CD14-positive monocyte (primary cell): ENCODE results near the gene PRLR. TPM values are rescaled to one million over a fixed set of nuclear protein-coding genes. Genes with fewer than 3 reads are reported as not detected.

Source experiments
- DNase-seq, 3 donors: peaks; one replicate each; pipeline ENCODE4 v3.0.0-alpha.2; 2011 to 2022
- H2AFZ ChIP-seq: 2 replicates; pipeline ENCODE4 v1.6.0; 2012; ENCODE audit warnings: mild to moderate bottlenecking, low read depth, low read length, inconsistent platforms; ENCODE audit not compliant: insufficient read depth, poor library complexity, severe bottlenecking
- H3K27ac ChIP-seq, 2 donors: 1 replicate in 1 of 2; 2 replicates in 1 of 2; pipeline ENCODE4 v1.5.1; 2012 to 2013; ENCODE audit warnings: low read length in 2 of 2, control low read depth in 1 of 2, inconsistent platforms in 1 of 2, low read depth in 1 of 2, mild to moderate bottlenecking in 1 of 2
- H3K27me3 ChIP-seq, 2 donors: one replicate each; pipeline versions ENCODE4 v1.6.0 to v1.6.1; 2011 to 2013; ENCODE audit warnings: low read length in 2 of 2; ENCODE audit not compliant: control insufficient read depth in 2 of 2, insufficient read depth in 2 of 2
- H3K36me3 ChIP-seq, 2 donors: replicated peaks in 1 of 2; 1 replicate in 1 of 2; 2 replicates in 1 of 2; pipeline versions ENCODE4 v1.5.1 to v1.6.1; 2012 to 2013; ENCODE audit warnings: low read length in 2 of 2, control low read depth in 1 of 2, inconsistent platforms in 1 of 2, mild to moderate bottlenecking in 1 of 2; ENCODE audit not compliant: insufficient read depth in 2 of 2, control insufficient read depth in 1 of 2
- H3K4me1 ChIP-seq, 2 donors: 1 replicate in 1 of 2; 2 replicates in 1 of 2; pipeline versions ENCODE4 v1.5.1 to v1.6.1; 2012 to 2013; ENCODE audit warnings: low read length in 2 of 2, control low read depth in 1 of 2, inconsistent platforms in 1 of 2, mild to moderate bottlenecking in 1 of 2, moderate library complexity in 1 of 2; ENCODE audit not compliant: insufficient read depth in 2 of 2, control insufficient read depth in 1 of 2
- H3K4me2 ChIP-seq: replicated peaks from 2 replicates; pipeline ENCODE3; 2012; ENCODE audit warnings: low read length, moderate library complexity, mild to moderate bottlenecking; ENCODE audit not compliant: poor library complexity, severe bottlenecking; ENCODE audit errors: extremely low read depth
- H3K4me3 ChIP-seq, 3 experiments: fragments of 200-600 bp in 1 of 3; sonication (generic) in 1 of 3; replicated peaks in 1 of 3; 1 replicate in 2 of 3; 2 replicates in 1 of 3; pipeline ENCODE4 v1.5.1; 2011 to 2013; ENCODE audit warnings: low read length in 3 of 3, mild to moderate bottlenecking in 3 of 3, control low read depth in 2 of 3, low read depth in 2 of 3, inconsistent platforms in 1 of 3, moderate library complexity in 1 of 3
- H3K79me2 ChIP-seq: 2 replicates; pipeline ENCODE4 v1.6.0; 2012; ENCODE audit warnings: mild to moderate bottlenecking, control low read depth, inconsistent platforms, low read length, moderate library complexity; ENCODE audit not compliant: insufficient read depth
- H3K9ac ChIP-seq: 2 replicates; pipeline ENCODE4 v1.6.0; 2017; ENCODE audit warnings: low read length, mild to moderate bottlenecking; ENCODE audit not compliant: insufficient read depth, poor library complexity, severe bottlenecking
- H3K9me3 ChIP-seq, 2 donors: replicated peaks in 1 of 2; 1 replicate in 1 of 2; 2 replicates in 1 of 2; pipeline versions ENCODE4 v1.5.1 to v1.6.1; 2012 to 2013; ENCODE audit warnings: low read length in 2 of 2, control low read depth in 1 of 2; ENCODE audit not compliant: control insufficient read depth in 1 of 2, insufficient read depth in 1 of 2
- H4K20me1 ChIP-seq: 2 replicates; pipeline ENCODE4 v1.6.0; 2012; ENCODE audit warnings: mild to moderate bottlenecking, low read length, control low read depth, moderate library complexity; ENCODE audit not compliant: insufficient read depth
- H3K27ac Mint-ChIP-seq, 7 donors: one replicate each; pipeline ENCODE4 v1.8.0; 2020; ENCODE audit warnings: mild to moderate bottlenecking in 7 of 7, mixed read lengths in 7 of 7, moderate library complexity in 6 of 7, inconsistent platforms in 2 of 7
- H3K27me3 Mint-ChIP-seq, 3 donors: one replicate each; pipeline ENCODE4 v1.8.0; 2021 to 2022; ENCODE audit warnings: low read depth in 3 of 3, mild to moderate bottlenecking in 3 of 3, mixed read lengths in 3 of 3, moderate library complexity in 3 of 3, inconsistent platforms in 1 of 3
- H3K36me3 Mint-ChIP-seq, 2 donors: one replicate each; pipeline ENCODE4 v1.8.0; 2020; ENCODE audit warnings: mixed read lengths in 2 of 2, inconsistent platforms in 1 of 2, mild to moderate bottlenecking in 1 of 2
- H3K4me1 Mint-ChIP-seq: one replicate; pipeline ENCODE4 v1.8.0; 2020; ENCODE audit warnings: mild to moderate bottlenecking, mixed read lengths
- H3K4me3 Mint-ChIP-seq, 2 donors: one replicate each; pipeline ENCODE4 v1.8.0; 2020; ENCODE audit warnings: mild to moderate bottlenecking in 2 of 2, mixed read lengths in 2 of 2, moderate library complexity in 1 of 2
- H3K9me3 Mint-ChIP-seq, 7 donors: one replicate each; pipeline ENCODE4 v1.8.0; 2020 to 2022; ENCODE audit warnings: mixed read lengths in 7 of 7, mild to moderate bottlenecking in 6 of 7, moderate library complexity in 6 of 7, inconsistent platforms in 2 of 7
- WGBS: methylation state at CpG from one replicate; pipeline ENCODE4 v1.1.5; 2013; ENCODE audit warnings: missing lambda C conversion rate; ENCODE audit not compliant: insufficient coverage; 5-methylcytosine and 5-hydroxymethylcytosine counted together
- intact Hi-C, 2 donors: fragments of 100-400 bp; cut with micrococcal nuclease; formaldehyde crosslinking; loops; one replicate each; pipeline versions ENCODE4 v1.15.0 to v1.15.1; 2023
- polyA plus RNA-seq, 3 donors: library from polyadenylated mRNA; depleted of rRNA in 1 of 3; unstranded in 2 of 3; stranded (reverse) in 1 of 3; fragments of 300-500 nt in 2 of 3; fragments of >200 nt in 1 of 3; fragmentation: Illumina TruSeq in 2 of 3; gene quantifications; 1 replicate in 2 of 3; 2 replicates in 1 of 3; pipeline ENCODE4 v1.2.3, GENCODE V29; 2012 to 2021
- TF ChIP-seq, protein P1 (sequence below): fragments of 200-600 bp; IDR thresholded peaks from one replicate; pipeline ENCODE4 v1.8.0; 2022; ENCODE audit warnings: antibody characterized with exemption, mild to moderate bottlenecking

Gene PRLR
- polyA plus RNA-seq, 3 donors: 0.12 to 1.7 (median 0.88) TPM

DNA sequence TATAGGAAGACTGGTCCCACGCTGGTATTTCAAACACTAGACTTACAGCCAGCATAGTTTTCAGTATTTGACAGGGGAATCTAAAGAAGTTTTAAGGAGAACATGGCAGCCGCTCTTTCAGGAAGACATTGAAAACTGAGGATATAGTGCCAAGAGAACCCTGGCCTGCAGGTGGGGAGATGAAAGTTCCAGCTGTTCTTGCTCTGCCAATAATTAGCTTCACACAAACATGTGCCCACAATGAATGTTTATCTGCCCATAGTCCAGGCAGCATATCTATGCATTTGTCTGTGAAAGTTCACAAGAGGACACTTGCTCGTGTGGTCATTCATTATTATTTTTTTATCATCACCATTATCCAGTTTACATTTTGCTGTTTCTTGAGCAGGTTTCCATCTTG lies 134.9 kb downstream of the PRLR start:
- no peak overlapping the region for H3K27ac ChIP-seq
- TF ChIP-seq, protein P1, sequence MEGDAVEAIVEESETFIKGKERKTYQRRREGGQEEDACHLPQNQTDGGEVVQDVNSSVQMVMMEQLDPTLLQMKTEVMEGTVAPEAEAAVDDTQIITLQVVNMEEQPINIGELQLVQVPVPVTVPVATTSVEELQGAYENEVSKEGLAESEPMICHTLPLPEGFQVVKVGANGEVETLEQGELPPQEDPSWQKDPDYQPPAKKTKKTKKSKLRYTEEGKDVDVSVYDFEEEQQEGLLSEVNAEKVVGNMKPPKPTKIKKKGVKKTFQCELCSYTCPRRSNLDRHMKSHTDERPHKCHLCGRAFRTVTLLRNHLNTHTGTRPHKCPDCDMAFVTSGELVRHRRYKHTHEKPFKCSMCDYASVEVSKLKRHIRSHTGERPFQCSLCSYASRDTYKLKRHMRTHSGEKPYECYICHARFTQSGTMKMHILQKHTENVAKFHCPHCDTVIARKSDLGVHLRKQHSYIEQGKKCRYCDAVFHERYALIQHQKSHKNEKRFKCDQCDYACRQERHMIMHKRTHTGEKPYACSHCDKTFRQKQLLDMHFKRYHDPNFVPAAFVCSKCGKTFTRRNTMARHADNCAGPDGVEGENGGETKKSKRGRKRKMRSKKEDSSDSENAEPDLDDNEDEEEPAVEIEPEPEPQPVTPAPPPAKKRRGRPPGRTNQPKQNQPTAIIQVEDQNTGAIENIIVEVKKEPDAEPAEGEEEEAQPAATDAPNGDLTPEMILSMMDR: no peak
- Mint-ChIP-seq H3K9me3 (peaks cover 0 to 2% (median 0%) of the 10 kb centered on the region in 7 donors), H3K4me3 (no peak overlapping the region), H3K4me1 (no peaks in the 10 kb centered on the region), H3K27ac (no peak overlapping the region), H3K36me3 (peaks cover 8 to 22% of the 10 kb centered on the region in 2 donors), H3K27me3 (no peaks in the 10 kb centered on the region)
- WGBS: 100% methylated on average over 1 of the region's 3 CpGs
- no peaks in the 10 kb centered on the region for H3K36me3 ChIP-seq
- H3K27me3 ChIP-seq: no peaks in the 10 kb centered on the region
- H3K4me1 ChIP-seq: no peaks in the 10 kb centered on the region
- no peak for DNase-seq
- no peaks in the 10 kb centered on the region for H3K79me2 ChIP-seq
- H3K4me3 ChIP-seq: no peak overlapping the region
- H2AFZ ChIP-seq: no peak overlapping the region
- intact Hi-C loops: no loop called here
- H3K9ac ChIP-seq: no peak overlapping the region
- H3K9me3 ChIP-seq: no peaks in the 10 kb centered on the region
- H3K4me2 ChIP-seq: no peak overlapping the region
- H4K20me1 ChIP-seq: no peaks in the 10 kb centered on the region

DNA sequence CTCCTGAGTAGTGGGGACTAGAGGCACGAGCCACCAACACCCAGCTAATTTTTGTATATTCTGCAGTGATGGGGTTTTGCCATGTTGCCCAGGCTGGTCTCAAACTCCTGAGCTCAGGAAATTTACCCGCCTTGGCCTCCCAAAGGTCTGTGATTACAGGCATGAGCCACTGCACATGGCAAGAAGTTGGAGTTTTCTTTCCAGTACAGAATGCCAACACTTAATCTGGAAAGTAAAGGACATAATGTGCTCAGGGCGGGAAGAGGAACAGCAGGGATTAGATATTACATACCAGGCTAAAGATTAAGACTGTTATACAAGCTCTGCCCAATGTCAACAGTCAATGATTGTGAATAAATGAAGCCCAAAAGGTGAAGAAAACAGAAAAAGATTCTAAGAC lies 135.3 kb downstream of the PRLR start:
- TF ChIP-seq, protein P1: no peak
- WGBS: 100% methylated on average over 2 of the region's 3 CpGs
- Mint-ChIP-seq H3K36me3 (peaks cover 8 to 22% of the 10 kb centered on the region in 2 donors), H3K9me3 (peaks cover 0 to 2% (median 0%) of the 10 kb centered on the region in 7 donors), H3K4me3 (no peak overlapping the region), H3K27me3 (no peaks in the 10 kb centered on the region), H3K27ac (no peak overlapping the region), H3K4me1 (no peaks in the 10 kb centered on the region)
- Histone ChIP-seq H3K4me2 (no peak overlapping the region), H3K4me1 (no peaks in the 10 kb centered on the region), H3K79me2 (no peaks in the 10 kb centered on the region), H3K4me3 (no peak overlapping the region), H2AFZ (no peak overlapping the region), H3K27me3 (no peaks in the 10 kb centered on the region), H3K27ac (no peak overlapping the region), H3K36me3 (no peaks in the 10 kb centered on the region), H3K9me3 (no peaks in the 10 kb centered on the region), H4K20me1 (no peaks in the 10 kb centered on the region), H3K9ac (no peak overlapping the region)
- intact Hi-C loops: loop anchor here (5.0 kb wide), 1 partner anchor 832 kb away; no protein-coding TSS in a partner anchor
- DNase-seq: no peak
